Dedifferentiated amniotic fluid mesenchymal stem cell (primary cell): Measurements from ENCODE around the gene SMTNL1.

ENCODE experiments used
- DNase-seq: peaks from one replicate; pipeline ENCODE4 v3.0.0-alpha.2; 2016; ENCODE audit errors: extremely low spot score

The SMTNL1 gene

DNA sequence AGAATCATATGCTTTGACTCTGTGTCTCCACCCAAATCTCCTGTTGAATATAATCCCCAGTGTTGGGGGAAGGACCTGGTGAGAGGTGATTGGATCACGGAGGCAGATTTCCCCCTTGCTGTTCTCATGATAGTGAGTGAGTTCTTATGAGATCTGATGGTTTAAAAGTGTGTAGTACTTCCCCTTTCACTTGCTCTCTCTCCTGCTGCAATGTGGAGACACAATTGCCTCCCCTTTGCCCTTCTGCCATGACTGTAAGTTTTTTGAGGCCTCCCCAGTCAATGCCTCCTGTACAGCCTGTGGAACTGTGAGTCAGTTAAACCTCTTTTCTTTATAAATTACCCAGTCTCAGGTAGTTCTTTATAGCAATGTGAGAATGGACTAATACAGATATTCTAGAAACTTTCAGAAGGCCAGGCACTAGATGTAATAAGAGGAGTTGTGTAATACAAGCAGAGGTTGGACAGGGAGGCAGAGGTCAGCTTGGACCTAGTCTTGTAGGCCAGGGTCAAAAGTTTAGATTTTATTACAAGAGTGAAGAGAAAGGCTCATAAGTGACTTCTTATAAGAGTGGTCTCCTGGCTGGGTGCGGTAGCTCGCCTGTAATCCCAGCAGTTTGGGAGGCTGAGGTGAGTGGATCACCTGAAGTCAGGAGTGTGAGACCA is 50.8 kb downstream of the SMTNL1 start:
- no peak for DNase-seq

DNA sequence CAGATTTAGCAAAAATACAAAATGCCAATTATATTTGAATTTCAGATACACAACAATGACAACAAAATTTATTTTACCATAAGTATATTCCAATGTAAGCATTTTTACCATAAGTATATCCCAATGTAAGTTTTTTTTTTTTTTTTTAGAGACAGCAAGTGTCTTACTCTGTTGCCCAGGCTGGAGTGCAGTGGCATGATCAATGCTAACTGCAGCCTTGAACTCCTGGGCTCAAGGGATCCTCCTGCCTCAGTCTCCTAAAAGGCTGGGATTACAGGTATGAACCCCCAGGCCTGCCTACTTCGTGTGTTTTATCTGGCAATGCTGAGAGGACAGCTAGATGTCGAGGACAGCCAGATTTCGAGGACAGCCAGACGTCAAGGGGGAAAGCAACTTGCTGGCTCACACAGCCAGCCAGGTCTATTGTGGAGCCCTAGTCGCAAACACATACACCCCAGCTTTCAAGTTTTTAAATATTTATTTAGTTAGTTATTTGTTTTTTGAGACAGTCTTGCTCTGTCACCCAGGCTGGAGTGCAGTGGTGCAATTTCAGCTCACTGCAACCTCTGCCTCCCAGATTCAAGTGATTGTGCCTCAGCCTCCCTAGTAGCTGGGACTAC is 59.0 kb downstream of the SMTNL1 start:
- no peak for DNase-seq

DNA sequence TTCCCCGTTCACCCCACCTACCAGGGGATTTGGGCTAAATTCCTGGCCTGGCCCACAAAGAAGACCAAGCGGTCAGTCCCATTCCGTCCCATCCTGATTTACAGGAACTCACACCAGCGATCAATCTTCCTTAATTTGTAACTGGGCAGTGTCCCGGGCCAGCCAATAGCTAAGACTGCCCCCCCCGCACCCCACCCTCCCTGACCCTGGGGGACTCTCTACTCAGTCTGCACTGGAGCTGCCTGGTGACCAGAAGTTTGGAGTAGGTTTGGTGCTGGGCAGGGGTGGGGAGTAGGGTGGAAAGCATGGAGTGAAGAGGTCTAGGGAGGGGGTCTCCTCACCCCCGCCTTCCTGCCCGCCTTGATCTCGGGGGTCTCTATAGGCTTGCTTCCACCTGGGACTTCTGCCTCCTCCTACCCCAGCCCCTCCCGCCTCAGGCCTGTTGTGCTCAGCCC is 60.1 kb downstream of the SMTNL1 start, which contains the start of gene SERPING1:
Gene SERPING1 (plus strand): TSS at position 225 of the 455 bp plus-strand sequence. CDS start 586 bp downstream, outside the sequence.
- DNase-seq, result no peak

DNA sequence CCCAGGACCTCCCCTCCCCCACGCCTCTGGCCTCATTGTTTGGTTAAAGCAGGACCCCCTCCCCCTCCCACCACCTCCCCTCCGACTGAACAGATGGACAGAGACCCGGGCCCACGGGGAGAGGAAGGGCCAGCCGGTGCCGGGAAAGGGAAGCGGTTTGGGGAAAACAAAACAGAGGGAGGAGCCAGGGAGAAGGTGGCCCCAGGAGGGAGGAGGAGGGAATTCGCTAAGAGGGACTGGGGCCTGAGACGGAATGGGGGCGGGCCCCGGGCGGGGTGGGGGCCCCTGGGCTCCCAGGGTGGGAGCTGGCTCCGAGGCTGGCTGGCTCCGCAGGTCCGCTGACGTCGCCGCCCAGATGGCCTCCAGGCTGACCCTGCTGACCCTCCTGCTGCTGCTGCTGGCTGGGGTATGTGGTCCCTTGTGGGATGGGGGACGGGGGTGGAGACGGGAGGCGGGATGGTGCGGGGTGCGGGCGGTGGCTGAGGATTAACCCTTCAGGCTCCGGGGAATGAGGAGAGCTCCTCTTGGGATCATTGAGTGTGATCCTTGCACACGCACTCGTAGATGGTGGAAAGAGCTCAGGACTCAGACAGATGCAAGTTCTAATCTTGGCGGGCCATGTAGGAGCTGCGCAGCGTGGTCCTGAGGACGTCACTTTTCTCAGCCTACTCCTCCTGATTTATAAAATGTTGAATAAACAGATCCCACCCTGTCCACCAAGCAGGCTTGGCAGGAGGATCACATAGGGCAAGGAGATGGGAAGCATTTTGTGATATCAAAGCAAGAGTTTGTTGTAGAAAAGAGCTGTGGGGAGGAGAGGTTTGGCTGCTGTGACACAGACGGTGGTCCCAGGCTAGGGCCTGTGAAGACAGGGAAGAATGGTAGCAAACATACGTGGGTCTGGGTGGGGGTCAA is 60.8 kb downstream of the SMTNL1 start:
- no peak for DNase-seq

DNA sequence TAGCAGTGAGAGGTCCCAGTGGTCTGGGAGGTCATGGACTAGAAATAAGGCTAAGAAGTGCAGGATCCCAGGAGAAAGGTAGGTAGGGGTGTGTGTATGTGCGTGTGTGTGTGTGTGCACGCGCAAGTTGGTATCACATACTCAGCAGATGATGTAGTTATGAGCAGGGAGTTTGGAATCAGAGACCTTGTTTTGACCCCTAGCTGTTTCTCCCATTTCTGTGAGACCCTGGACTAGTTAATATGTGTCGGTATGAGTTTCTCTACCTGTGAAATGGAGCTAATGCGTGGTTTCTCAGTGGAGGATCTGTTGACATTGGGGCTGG is 61.4 kb downstream of the SMTNL1 start:
- DNase-seq, result no peak

DNA sequence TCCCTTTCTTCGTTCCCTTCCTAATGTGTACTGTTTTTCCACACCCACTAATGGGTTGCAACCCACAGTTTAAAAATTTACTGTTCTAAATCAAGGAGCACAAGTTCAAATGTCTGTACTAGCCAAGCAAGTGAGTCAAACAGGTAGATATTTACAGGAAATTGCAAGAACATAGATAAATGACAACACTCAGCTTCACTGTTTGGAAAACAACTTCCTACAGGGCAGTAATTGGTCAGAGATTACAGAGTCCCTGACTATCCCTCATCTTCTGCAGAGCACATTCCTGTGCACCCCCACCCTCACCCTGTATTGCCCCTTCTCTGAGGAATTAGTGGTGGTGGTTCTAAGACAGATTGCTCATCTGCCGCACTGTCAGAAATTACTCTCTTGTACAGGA is 62.0 kb downstream of the SMTNL1 start:
- DNase-seq, result no peak
